NOMO-1 treated with dmso at 0.1 percent for 144 hours (cell line): ENCODE measurements around the gene THSD7A.
A peak's percentile ranks its signal among the peaks of the same experiment; 100 is the strongest.

ENCODE experiments used
- DNase-seq: peaks from one replicate; lab custom pipeline; 2025; ENCODE audit not compliant: unreplicated experiment; lab: John Stamatoyannopoulos, UW

The THSD7A gene

GRCh38 chr7:11706666-11707605 lies 125.1 kb downstream of the THSD7A start:
- no peak for DNase-seq

- DNase-seq, result no peak
Measured at GRCh38 chr7:11703829-11704228, 128.2 kb downstream of the THSD7A start.

- no peak for DNase-seq
Measured at GRCh38 chr7:11702938-11703337, 129.1 kb downstream of the THSD7A start.

- no peak for DNase-seq
Measured at GRCh38 chr7:11701829-11702560, 130.0 kb downstream of the THSD7A start.

- DNase-seq, result no peak
Measured at GRCh38 chr7:11699666-11700065, 132.3 kb downstream of the THSD7A start.

GRCh38 chr7:11698384-11698871 lies 133.6 kb downstream of the THSD7A start:
- DNase-seq, result no peak

GRCh38 chr7:11690395-11690794 lies 141.6 kb downstream of the THSD7A start:
- DNase-seq, result no peak

GRCh38 chr7:11689096-11689495 lies 142.9 kb downstream of the THSD7A start:
- peak; percentile 57 for DNase-seq

- no peak for DNase-seq
Measured at GRCh38 chr7:11681461-11681860, 150.5 kb downstream of the THSD7A start.

- no peak for DNase-seq
Measured at GRCh38 chr7:11675163-11675562, 156.8 kb downstream of the THSD7A start.

GRCh38 chr7:11668727-11669126 lies 163.3 kb downstream of the THSD7A start:
- no peak for DNase-seq

GRCh38 chr7:11667810-11668185 lies 164.2 kb downstream of the THSD7A start:
- no peak for DNase-seq

- DNase-seq, result no peak
Measured at GRCh38 chr7:11667071-11667809, 164.8 kb downstream of the THSD7A start.

- no peak for DNase-seq
Measured at GRCh38 chr7:11665357-11665756, 166.6 kb downstream of the THSD7A start.

- no peak for DNase-seq
Measured at GRCh38 chr7:11655642-11656041, 176.4 kb downstream of the THSD7A start.

- no peak for DNase-seq
Measured at GRCh38 chr7:11655163-11655562, 176.8 kb downstream of the THSD7A start.

GRCh38 chr7:11650500-11650899 lies 181.5 kb downstream of the THSD7A start:
- DNase-seq, result no peak

- DNase-seq, result no peak
Measured at GRCh38 chr7:11650030-11650429, 182.0 kb downstream of the THSD7A start.

- no peak for DNase-seq
Measured at GRCh38 chr7:11648980-11649379, 183.0 kb downstream of the THSD7A start.

GRCh38 chr7:11648101-11648500 lies 183.9 kb downstream of the THSD7A start:
- DNase-seq, result no peak

- DNase-seq, result no peak
Measured at GRCh38 chr7:11642841-11643240, 189.2 kb downstream of the THSD7A start.
